ENCODE results near the gene FAM227B.
"Not testable (repeated sequence)": the region's sequence is repeated elsewhere in the genome, so short reads cannot be mapped to it uniquely, and the experiment has no call there.

The FAM227B gene

GRCh38 chr15:49606594-49606993, 14.0 kb downstream of the FAM227B start:
- no peak for DNase-seq

- DNase-seq: no peak
These were observed 15.0 kb downstream of the FAM227B start for GRCh38 chr15:49605588-49605987.

GRCh38 chr15:49604625-49605409, 15.8 kb downstream of the FAM227B start:
- no peak for DNase-seq

GRCh38 chr15:49592829-49593316, 27.7 kb downstream of the FAM227B start:
- not testable (repeated sequence) for DNase-seq

GRCh38 chr15:49589030-49589429, 31.6 kb downstream of the FAM227B start:
- DNase-seq: no peak

GRCh38 chr15:49573421-49573820, 47.2 kb downstream of the FAM227B start:
- DNase-seq: no peak

- no peak for DNase-seq
These were observed 49.9 kb downstream of the FAM227B start for GRCh38 chr15:49570672-49571071.

GRCh38 chr15:49570174-49570573, 50.4 kb downstream of the FAM227B start:
- no peak for DNase-seq

- DNase-seq: no peak
These were observed 60.6 kb downstream of the FAM227B start for GRCh38 chr15:49560045-49560444.

- DNase-seq: no peak
These were observed 61.7 kb downstream of the FAM227B start for GRCh38 chr15:49558929-49559328.

- no peak for DNase-seq
These were observed 64.2 kb downstream of the FAM227B start for GRCh38 chr15:49556437-49556836.

GRCh38 chr15:49550342-49550741, 70.3 kb downstream of the FAM227B start:
- not testable (repeated sequence) for DNase-seq

- no peak for DNase-seq
These were observed 82.1 kb downstream of the FAM227B start for GRCh38 chr15:49538520-49538919.

- DNase-seq: no peak
These were observed 90.5 kb downstream of the FAM227B start for GRCh38 chr15:49530092-49530491.

GRCh38 chr15:49528289-49528688, 92.3 kb downstream of the FAM227B start:
- no peak for DNase-seq

GRCh38 chr15:49521802-49522201, 98.8 kb downstream of the FAM227B start:
- no peak for DNase-seq

- DNase-seq: not testable (repeated sequence)
These were observed 107.9 kb downstream of the FAM227B start for GRCh38 chr15:49512739-49513138.

- no peak for DNase-seq
These were observed 113.4 kb downstream of the FAM227B start for GRCh38 chr15:49507261-49507660.

- DNase-seq: no peak
These were observed 114.3 kb downstream of the FAM227B start for GRCh38 chr15:49506341-49506740.

- no peak for DNase-seq
These were observed 119.0 kb downstream of the FAM227B start for GRCh38 chr15:49501586-49501985.

GRCh38 chr15:49495993-49496753, 124.4 kb downstream of the FAM227B start:
- no peak for DNase-seq

- DNase-seq: no peak
These were observed 125.8 kb downstream of the FAM227B start for GRCh38 chr15:49494842-49495241.

- peak; percentile 77 for DNase-seq
These were observed 127.8 kb downstream of the FAM227B start for GRCh38 chr15:49492830-49493229.

- DNase-seq: no peak
These were observed 128.5 kb downstream of the FAM227B start for GRCh38 chr15:49492151-49492550.

Data from suppressor macrophage treated with lipopolysaccharide for 4 hours (primary cell).